Measurements from ENCODE around the gene COL4A5. TPM values are rescaled to one million over a fixed set of nuclear protein-coding genes. Genes with fewer than 3 reads are reported as not detected.
"Not testable (repeated sequence)": the region's sequence is repeated elsewhere in the genome, so short reads cannot be mapped to it uniquely, and the experiment has no call there.

COL4A5 gene
- 28.3 TPM for polyA plus RNA-seq (2013, experiment 1 of 2)
- 28.7 TPM for polyA plus RNA-seq (2013, experiment 2 of 2)

DNA sequence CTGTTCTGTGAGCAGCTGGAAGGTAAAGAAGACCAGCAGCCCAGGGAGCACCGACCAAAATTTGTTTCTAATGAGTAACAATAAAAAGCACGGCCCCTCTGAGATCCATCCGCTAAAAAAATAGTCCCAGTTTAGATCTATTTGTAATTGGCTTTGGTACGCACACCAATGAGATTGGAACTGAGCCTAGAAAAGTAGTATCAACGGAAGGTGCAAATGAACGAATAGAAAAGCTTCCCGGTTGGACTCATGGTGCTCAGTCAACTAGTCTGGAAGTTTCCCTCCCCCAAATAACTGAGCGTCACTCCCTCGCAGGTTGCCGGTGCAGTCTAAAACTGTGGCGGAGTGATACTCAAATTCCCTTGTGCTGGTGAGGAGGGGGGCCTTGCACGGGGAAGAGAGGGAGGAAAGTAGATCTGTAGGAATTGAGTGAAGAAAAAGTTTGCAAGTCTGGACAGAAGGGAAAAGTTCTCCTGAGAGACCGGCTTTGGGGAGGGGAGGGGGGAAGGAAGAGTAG is at the start of gene COL4A5:
TSS of gene COL4A5 (plus strand) at position 413 of the 517 bp plus-strand sequence. CDS start 288 bp downstream, outside the sequence.
- Histone ChIP-seq H3K4ac (ENCODE audit: low read length) (no peak within 1 kb of the TSS), H3K23ac (ENCODE audit: low read depth, low read length, poor library complexity) (no peak within 1 kb of the TSS), H4K8ac (ENCODE audit: low read depth, low read length) (no peak within 1 kb of the TSS), H2AFZ (ENCODE audit: low read length) (peak within 1 kb of the TSS; percentile 92), H3K14ac (ENCODE audit: low read length) (no peak within 1 kb of the TSS), H3K79me1 (ENCODE audit: low read depth, low read length) (no peaks in the 10 kb centered on the region), H3K4me3 (ENCODE audit: low read length in 2 of 2) (peak within 1 kb of the TSS; percentile 62 to 90), H3K4me2 (ENCODE audit: insufficient read depth, low read length, poor library complexity, severe bottlenecking) (peak within 1 kb of the TSS; percentile 28), H2AK5ac (ENCODE audit: low read depth, low read length) (no peak within 1 kb of the TSS), H3K36me3 (replicated peaks in 1 of 2; ENCODE audit: control insufficient read depth in 2 of 2, insufficient read depth in 2 of 2, low read length in 2 of 2) (peaks cover 0 to 1% of the 10 kb centered on the region in 2 donors), H3K9ac (ENCODE audit: low read depth, low read length, poor library complexity) (no peak within 1 kb of the TSS), H4K91ac (ENCODE audit: low read depth, low read length, poor library complexity) (no peak within 1 kb of the TSS), H2BK15ac (ENCODE audit: low read length) (no peak within 1 kb of the TSS), H3K4me1 (ENCODE audit: control insufficient read depth in 2 of 2, insufficient read depth in 1 of 2, low read depth in 1 of 2, low read length in 2 of 2) (peaks cover 0 to 3% of the 10 kb centered on the region in 2 donors), H3K9me3 (replicated peaks in 1 of 2; ENCODE audit: control insufficient read depth in 2 of 2, insufficient read depth in 1 of 2, low read depth in 1 of 2, low read length in 2 of 2) (peaks cover 0 to 1% of the 10 kb centered on the region in 2 donors), H2BK5ac (ENCODE audit: low read length) (no peak within 1 kb of the TSS), H3K27me3 (ENCODE audit: control insufficient read depth in 3 of 3, insufficient read depth in 3 of 3, low read depth in 1 of 3, low read length in 3 of 3) (no peaks in the 10 kb centered on the region), H3K18ac (ENCODE audit: low read length) (peak within 1 kb of the TSS; percentile 64), H2BK120ac (ENCODE audit: low read depth, low read length) (no peak within 1 kb of the TSS), H2BK12ac (ENCODE audit: low read length) (no peak within 1 kb of the TSS), H3K27ac (replicated peaks; ENCODE audit: low read length) (peak within 1 kb of the TSS; percentile 82)
- DNase-seq (ENCODE audit: low spot score), result peak; percentile 72
- WGBS, 2 donors (ENCODE audit: extremely low coverage in 2 of 2, insufficient read length in 2 of 2, insufficient replicate concordance in 1 of 2), result no CpG with 5 or more reads among the region's 13 CpGs

DNA sequence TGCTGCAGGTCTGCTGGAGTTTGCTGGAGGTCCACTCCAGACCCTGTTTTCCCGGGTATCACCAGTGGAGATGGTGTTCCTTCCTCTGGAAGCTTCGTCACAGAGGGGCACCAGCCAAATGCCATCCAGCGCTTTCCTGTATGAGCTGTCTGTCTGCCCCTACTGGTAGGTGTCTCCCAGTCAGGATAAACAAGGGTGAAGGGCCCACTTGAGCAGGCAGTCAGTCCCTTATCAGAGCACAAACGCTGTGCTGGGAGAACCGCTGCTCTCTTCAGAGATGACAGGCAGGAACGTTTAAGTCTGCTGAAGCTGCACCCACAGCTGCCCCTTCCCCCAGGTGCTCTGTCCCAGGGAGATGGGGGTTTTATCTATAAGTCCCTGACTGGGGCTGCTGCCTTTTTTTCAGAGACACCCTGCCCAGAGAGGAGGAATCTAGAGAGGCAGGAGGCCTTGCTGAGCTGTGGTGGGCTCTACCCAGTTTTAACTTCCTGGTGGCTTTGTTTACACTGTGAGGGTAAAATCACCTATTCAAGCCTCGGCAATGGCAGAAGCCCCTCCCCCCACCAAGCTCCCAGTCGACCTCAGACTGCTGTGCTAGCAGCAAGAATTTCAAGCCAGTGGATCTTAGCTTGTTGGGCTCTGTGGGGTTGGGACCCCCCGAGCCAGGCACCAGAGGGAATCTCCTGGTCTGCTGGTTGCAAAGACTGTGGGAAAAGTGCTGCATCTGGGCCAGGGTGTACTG is 48.5 kb upstream of the COL4A5 start:
- no CpG with 5 or more reads among the region's 9 CpGs for WGBS, 2 donors (ENCODE audit: extremely low coverage in 2 of 2, insufficient read length in 2 of 2, insufficient replicate concordance in 1 of 2)
- not testable (repeated sequence) for H4K91ac ChIP-seq (ENCODE audit: low read depth, low read length, poor library complexity); H3K4me1 ChIP-seq (ENCODE audit: control insufficient read depth in 2 of 2, insufficient read depth in 1 of 2, low read depth in 1 of 2, low read length in 2 of 2); H2BK12ac ChIP-seq (ENCODE audit: low read length); H2AK5ac ChIP-seq (ENCODE audit: low read depth, low read length); H2BK120ac ChIP-seq (ENCODE audit: low read depth, low read length); H2BK5ac ChIP-seq (ENCODE audit: low read length); DNase-seq (ENCODE audit: low spot score); H2BK15ac ChIP-seq (ENCODE audit: low read length); H3K36me3 ChIP-seq (replicated peaks in 1 of 2; ENCODE audit: control insufficient read depth in 2 of 2, insufficient read depth in 2 of 2, low read length in 2 of 2); H3K4me2 ChIP-seq (ENCODE audit: insufficient read depth, low read length, poor library complexity, severe bottlenecking); H3K79me1 ChIP-seq (ENCODE audit: low read depth, low read length); H3K27me3 ChIP-seq (ENCODE audit: control insufficient read depth in 3 of 3, insufficient read depth in 3 of 3, low read depth in 1 of 3, low read length in 3 of 3); H3K18ac ChIP-seq (ENCODE audit: low read length); H4K8ac ChIP-seq (ENCODE audit: low read depth, low read length); H3K9ac ChIP-seq (ENCODE audit: low read depth, low read length, poor library complexity); H3K4me3 ChIP-seq (ENCODE audit: low read length in 2 of 2); H3K27ac ChIP-seq (replicated peaks; ENCODE audit: low read length); H3K23ac ChIP-seq (ENCODE audit: low read depth, low read length, poor library complexity); H3K4ac ChIP-seq (ENCODE audit: low read length); H3K14ac ChIP-seq (ENCODE audit: low read length); H3K9me3 ChIP-seq (replicated peaks in 1 of 2; ENCODE audit: control insufficient read depth in 2 of 2, insufficient read depth in 1 of 2, low read depth in 1 of 2, low read length in 2 of 2)
- peak overlapping the region; percentile 35 for H2AFZ ChIP-seq (ENCODE audit: low read length)

DNA sequence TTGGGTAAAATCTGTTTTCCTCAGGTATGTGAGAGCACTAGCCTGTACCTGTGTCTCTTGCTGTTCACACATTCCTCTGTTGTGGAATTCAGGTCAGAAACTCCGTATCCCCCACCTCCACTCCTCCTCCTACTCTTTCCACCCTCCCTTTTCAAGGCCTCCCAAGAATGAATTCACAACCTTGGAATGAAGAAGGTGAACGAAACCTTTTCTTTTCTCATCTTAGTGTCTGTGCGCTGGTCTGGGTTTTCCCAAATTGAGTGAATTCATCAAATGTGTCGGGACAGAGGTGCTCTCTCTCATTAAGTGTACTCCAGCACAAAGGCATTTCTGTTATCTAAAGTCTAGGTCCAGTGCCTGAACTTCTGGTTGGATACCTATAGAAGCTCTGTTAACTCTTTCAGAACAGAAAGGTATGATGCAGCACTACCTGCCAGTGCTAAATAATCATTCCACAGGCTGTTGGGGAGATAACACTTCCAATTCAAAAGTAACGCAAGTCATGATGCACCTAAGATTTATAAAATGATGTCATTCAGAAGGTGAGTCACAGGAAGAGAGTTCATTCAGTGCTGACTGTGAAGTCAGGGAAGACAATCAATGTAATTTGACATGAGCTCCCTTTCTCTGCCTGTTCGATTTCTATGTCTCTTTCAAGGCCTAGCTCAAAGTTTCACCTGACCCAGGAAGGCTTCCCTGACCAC is 43.3 kb upstream of the COL4A5 start:
- no peak overlapping the region for H3K9ac ChIP-seq (ENCODE audit: low read depth, low read length, poor library complexity)
- no peak overlapping the region for H3K4me2 ChIP-seq (ENCODE audit: insufficient read depth, low read length, poor library complexity, severe bottlenecking)
- H2BK12ac ChIP-seq (ENCODE audit: low read length), result no peak overlapping the region
- H3K14ac ChIP-seq (ENCODE audit: low read length), result no peak overlapping the region
- no peaks in the 10 kb centered on the region for H3K9me3 ChIP-seq (replicated peaks in 1 of 2; ENCODE audit: control insufficient read depth in 2 of 2, insufficient read depth in 1 of 2, low read depth in 1 of 2, low read length in 2 of 2)
- no peak overlapping the region for H3K27ac ChIP-seq (replicated peaks; ENCODE audit: low read length)
- H3K4me1 ChIP-seq (ENCODE audit: control insufficient read depth in 2 of 2, insufficient read depth in 1 of 2, low read depth in 1 of 2, low read length in 2 of 2), result peaks cover 0 to 7% of the 10 kb centered on the region in 2 donors
- no peak overlapping the region for H3K23ac ChIP-seq (ENCODE audit: low read depth, low read length, poor library complexity)
- no peak overlapping the region for H3K18ac ChIP-seq (ENCODE audit: low read length)
- H2BK120ac ChIP-seq (ENCODE audit: low read depth, low read length), result no peak overlapping the region
- H3K4me3 ChIP-seq (ENCODE audit: low read length in 2 of 2), result no peak overlapping the region
- H3K79me1 ChIP-seq (ENCODE audit: low read depth, low read length), result no peaks in the 10 kb centered on the region
- no peak overlapping the region for H2BK15ac ChIP-seq (ENCODE audit: low read length)
- H2AK5ac ChIP-seq (ENCODE audit: low read depth, low read length), result no peak overlapping the region
- H3K36me3 ChIP-seq (replicated peaks in 1 of 2; ENCODE audit: control insufficient read depth in 2 of 2, insufficient read depth in 2 of 2, low read length in 2 of 2), result no peaks in the 10 kb centered on the region
- no peak overlapping the region for H2BK5ac ChIP-seq (ENCODE audit: low read length)
- H3K4ac ChIP-seq (ENCODE audit: low read length), result no peak overlapping the region
- H3K27me3 ChIP-seq (ENCODE audit: control insufficient read depth in 3 of 3, insufficient read depth in 3 of 3, low read depth in 1 of 3, low read length in 3 of 3), result no peaks in the 10 kb centered on the region
- no peak overlapping the region for H4K91ac ChIP-seq (ENCODE audit: low read depth, low read length, poor library complexity)
- no peak overlapping the region for H2AFZ ChIP-seq (ENCODE audit: low read length)
- WGBS, 2 donors (ENCODE audit: extremely low coverage in 2 of 2, insufficient read length in 2 of 2, insufficient replicate concordance in 1 of 2), result no CpG with 5 or more reads among the region's 6 CpGs
- no peak for DNase-seq (ENCODE audit: low spot score)
- no peak overlapping the region for H4K8ac ChIP-seq (ENCODE audit: low read depth, low read length)

DNA sequence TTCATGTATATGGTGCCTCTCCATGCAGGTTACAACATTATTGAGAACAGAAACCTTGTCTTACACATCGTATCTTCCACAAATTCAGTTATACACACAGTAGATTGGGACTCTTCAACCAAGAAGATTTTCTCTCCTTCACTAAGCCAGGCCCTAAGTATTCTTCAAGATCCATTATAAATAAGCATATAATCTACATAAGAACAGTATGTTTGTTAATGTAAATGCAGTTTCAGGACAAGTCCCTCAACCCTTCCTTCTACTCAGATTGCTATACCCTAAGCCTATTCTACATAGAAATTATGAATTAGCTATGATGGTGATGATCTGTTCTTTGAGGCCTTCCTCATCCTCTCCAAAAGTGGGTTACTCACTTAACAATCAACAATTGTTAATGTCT is 42.7 kb upstream of the COL4A5 start:
- no peak overlapping the region for H2BK15ac ChIP-seq (ENCODE audit: low read length)
- H3K18ac ChIP-seq (ENCODE audit: low read length), result no peak overlapping the region
- no peak overlapping the region for H3K9ac ChIP-seq (ENCODE audit: low read depth, low read length, poor library complexity)
- H2BK12ac ChIP-seq (ENCODE audit: low read length), result no peak overlapping the region
- no peak overlapping the region for H3K4me3 ChIP-seq (ENCODE audit: low read length in 2 of 2)
- H4K91ac ChIP-seq (ENCODE audit: low read depth, low read length, poor library complexity), result no peak overlapping the region
- H2AK5ac ChIP-seq (ENCODE audit: low read depth, low read length), result no peak overlapping the region
- no peak overlapping the region for H3K14ac ChIP-seq (ENCODE audit: low read length)
- no peaks in the 10 kb centered on the region for H3K9me3 ChIP-seq (replicated peaks in 1 of 2; ENCODE audit: control insufficient read depth in 2 of 2, insufficient read depth in 1 of 2, low read depth in 1 of 2, low read length in 2 of 2)
- H3K4me1 ChIP-seq (ENCODE audit: control insufficient read depth in 2 of 2, insufficient read depth in 1 of 2, low read depth in 1 of 2, low read length in 2 of 2), result peaks cover 0 to 7% of the 10 kb centered on the region in 2 donors
- H3K27me3 ChIP-seq (ENCODE audit: control insufficient read depth in 3 of 3, insufficient read depth in 3 of 3, low read depth in 1 of 3, low read length in 3 of 3), result no peaks in the 10 kb centered on the region
- H3K79me1 ChIP-seq (ENCODE audit: low read depth, low read length), result no peaks in the 10 kb centered on the region
- H3K27ac ChIP-seq (replicated peaks; ENCODE audit: low read length), result no peak overlapping the region
- H2BK5ac ChIP-seq (ENCODE audit: low read length), result no peak overlapping the region
- no peak overlapping the region for H2AFZ ChIP-seq (ENCODE audit: low read length)
- no peak overlapping the region for H4K8ac ChIP-seq (ENCODE audit: low read depth, low read length)
- no peak for DNase-seq (ENCODE audit: low spot score)
- no peak overlapping the region for H3K23ac ChIP-seq (ENCODE audit: low read depth, low read length, poor library complexity)
- no peak overlapping the region for H3K4ac ChIP-seq (ENCODE audit: low read length)
- H3K4me2 ChIP-seq (ENCODE audit: insufficient read depth, low read length, poor library complexity, severe bottlenecking), result no peak overlapping the region
- WGBS, 2 donors (ENCODE audit: extremely low coverage in 2 of 2, insufficient read length in 2 of 2, insufficient replicate concordance in 1 of 2), result no CpG with 5 or more reads among the region's 1 CpG
- no peaks in the 10 kb centered on the region for H3K36me3 ChIP-seq (replicated peaks in 1 of 2; ENCODE audit: control insufficient read depth in 2 of 2, insufficient read depth in 2 of 2, low read length in 2 of 2)
- H2BK120ac ChIP-seq (ENCODE audit: low read depth, low read length), result no peak overlapping the region
